Loucy (cell line): ENCODE measurements around the gene PRAC1.
A peak's percentile ranks its signal among the peaks of the same experiment; 100 is the strongest.

Experiments used
- H2AFZ ChIP-seq: fragments of 200-600 bp; sonication (generic); 2 replicates; pipeline ENCODE4 v1.6.0; 2016; ENCODE audit warnings: antibody characterized with exemption, mild to moderate bottlenecking, low read length, moderate library complexity
- H3F3A ChIP-seq: fragments of 200-600 bp; 2 replicates; pipeline ENCODE4 v1.6.0; 2016; ENCODE audit warnings: antibody characterized with exemption, low read depth, mild to moderate bottlenecking
- H3K27me3 ChIP-seq: fragments of 200-600 bp; sonication (generic); 2 replicates; pipeline ENCODE4 v1.6.1; 2014; ENCODE audit warnings: low read length, mild to moderate bottlenecking; ENCODE audit not compliant: insufficient read depth, poor library complexity, severe bottlenecking
- H3K36me3 ChIP-seq: fragments of 200-600 bp; sonication (generic); 2 replicates; pipeline ENCODE4 v1.6.1; 2016; ENCODE audit warnings: low read length; ENCODE audit not compliant: insufficient read depth
- H3K4me1 ChIP-seq: fragments of 200-600 bp; sonication (generic); 2 replicates; pipeline ENCODE4 v1.5.1; 2014; ENCODE audit warnings: low read length, mild to moderate bottlenecking; ENCODE audit not compliant: insufficient read depth, poor library complexity, severe bottlenecking
- H3K4me2 ChIP-seq: fragments of 200-600 bp; sonication (generic); 2 replicates; pipeline ENCODE4 v1.6.0; 2014; ENCODE audit warnings: antibody characterized with exemption, low read length, low read depth, mild to moderate bottlenecking; ENCODE audit not compliant: poor library complexity, severe bottlenecking
- H3K4me3 ChIP-seq: fragments of 200-600 bp; sonication (generic); 2 replicates; pipeline ENCODE4 v1.5.1; 2014; ENCODE audit warnings: low read length, mild to moderate bottlenecking, mixed read lengths; ENCODE audit not compliant: poor library complexity, severe bottlenecking
- H3K79me2 ChIP-seq: fragments of 200-600 bp; sonication (generic); 2 replicates; pipeline ENCODE4 v1.6.1; 2014; ENCODE audit warnings: low read length; ENCODE audit not compliant: insufficient read depth
- H3K9ac ChIP-seq: fragments of 200-600 bp; sonication (generic); 2 replicates; pipeline ENCODE4 v1.6.0; 2014; ENCODE audit warnings: mild to moderate bottlenecking, low read depth, low read length, moderate library complexity; ENCODE audit not compliant: poor library complexity, severe bottlenecking
- H3K9me2 ChIP-seq: fragments of 200-600 bp; sonication (generic); replicated peaks from 2 replicates; pipeline ENCODE4 v1.6.1; 2016; ENCODE audit warnings: low read depth, low read length, mixed read lengths
- H3K9me3 ChIP-seq: fragments of 200-600 bp; sonication (generic); 2 replicates; pipeline ENCODE4 v1.6.1; 2014; ENCODE audit warnings: mild to moderate bottlenecking, antibody characterized with exemption, low read length, low read depth; ENCODE audit not compliant: insufficient read depth
- H4K20me1 ChIP-seq: fragments of 200-600 bp; sonication (generic); 2 replicates; pipeline ENCODE4 v1.6.0; 2014; ENCODE audit warnings: antibody characterized with exemption, low read length, mild to moderate bottlenecking; ENCODE audit not compliant: insufficient read depth, poor library complexity, severe bottlenecking
- EZH2phosphoT487 ChIP-seq: fragments of 200-600 bp; IDR thresholded peaks from 2 replicates; pipeline ENCODE4 v1.6.1; 2018; ENCODE audit warnings: antibody characterized with exemption, mild to moderate bottlenecking, moderate library complexity, borderline replicate concordance
- TF ChIP-seq, protein P1 (sequence below): fragments of 200-600 bp; sonication (generic); conservative IDR thresholded peaks from 2 replicates; pipeline ENCODE4 v1.5.1; 2014; ENCODE audit warnings: mild to moderate bottlenecking, antibody characterized with exemption, low read length

The PRAC1 gene

DNA sequence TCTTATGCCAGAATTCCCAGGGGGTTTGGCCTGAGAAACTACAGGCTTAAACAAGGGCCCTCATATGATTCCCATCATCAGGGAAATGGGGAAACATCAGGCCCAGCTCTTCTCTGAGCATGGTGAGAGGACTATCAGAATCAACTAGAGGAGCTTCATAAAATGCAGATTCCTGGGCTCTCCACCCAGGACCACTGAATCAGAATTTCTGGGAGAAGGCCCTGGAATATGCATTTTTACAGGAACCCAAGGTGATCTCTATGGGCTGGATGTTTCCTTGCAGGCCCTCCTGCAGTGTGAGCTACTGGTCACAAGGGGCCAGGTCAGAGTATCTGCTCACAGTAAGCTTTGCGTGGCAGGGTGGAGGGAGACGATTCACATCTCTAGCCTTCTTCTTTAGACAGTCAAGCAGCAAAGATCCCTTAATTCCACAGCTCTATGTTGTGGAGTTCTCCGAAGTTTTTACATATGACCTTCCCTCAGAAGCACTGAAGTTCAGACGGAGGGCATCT is 45.0 kb upstream of the PRAC1 start:
- Histone ChIP-seq H3F3A (no peaks in the 10 kb centered on the region), H2AFZ (no peak overlapping the region), H4K20me1 (no peaks in the 10 kb centered on the region), H3K4me1 (peaks cover 14% of the 10 kb centered on the region), H3K36me3 (no peaks in the 10 kb centered on the region), H3K9ac (no peak overlapping the region), H3K4me3 (no peak overlapping the region), H3K4me2 (no peak overlapping the region), H3K9me3 (no peaks in the 10 kb centered on the region), H3K27me3 (no peaks in the 10 kb centered on the region), H3K79me2 (no peaks in the 10 kb centered on the region), H3K9me2 (no peaks in the 10 kb centered on the region)
- TF ChIP-seq EZH2phosphoT487, result no peak
- TF ChIP-seq, protein P1, sequence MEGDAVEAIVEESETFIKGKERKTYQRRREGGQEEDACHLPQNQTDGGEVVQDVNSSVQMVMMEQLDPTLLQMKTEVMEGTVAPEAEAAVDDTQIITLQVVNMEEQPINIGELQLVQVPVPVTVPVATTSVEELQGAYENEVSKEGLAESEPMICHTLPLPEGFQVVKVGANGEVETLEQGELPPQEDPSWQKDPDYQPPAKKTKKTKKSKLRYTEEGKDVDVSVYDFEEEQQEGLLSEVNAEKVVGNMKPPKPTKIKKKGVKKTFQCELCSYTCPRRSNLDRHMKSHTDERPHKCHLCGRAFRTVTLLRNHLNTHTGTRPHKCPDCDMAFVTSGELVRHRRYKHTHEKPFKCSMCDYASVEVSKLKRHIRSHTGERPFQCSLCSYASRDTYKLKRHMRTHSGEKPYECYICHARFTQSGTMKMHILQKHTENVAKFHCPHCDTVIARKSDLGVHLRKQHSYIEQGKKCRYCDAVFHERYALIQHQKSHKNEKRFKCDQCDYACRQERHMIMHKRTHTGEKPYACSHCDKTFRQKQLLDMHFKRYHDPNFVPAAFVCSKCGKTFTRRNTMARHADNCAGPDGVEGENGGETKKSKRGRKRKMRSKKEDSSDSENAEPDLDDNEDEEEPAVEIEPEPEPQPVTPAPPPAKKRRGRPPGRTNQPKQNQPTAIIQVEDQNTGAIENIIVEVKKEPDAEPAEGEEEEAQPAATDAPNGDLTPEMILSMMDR, result peak; percentile 27; the same call in 1 of the 2 replicates

- Histone ChIP-seq H3K4me1 (no peaks in the 10 kb centered on the region), H3K27me3 (no peaks in the 10 kb centered on the region), H3K9ac (no peak overlapping the region), H3K79me2 (no peaks in the 10 kb centered on the region), H3K4me3 (no peak overlapping the region), H2AFZ (no peak overlapping the region), H3K9me2 (no peaks in the 10 kb centered on the region), H4K20me1 (no peaks in the 10 kb centered on the region), H3K4me2 (no peak overlapping the region), H3K9me3 (no peaks in the 10 kb centered on the region), H3F3A (no peaks in the 10 kb centered on the region), H3K36me3 (no peaks in the 10 kb centered on the region)
- TF ChIP-seq EZH2phosphoT487, result no peak
- TF ChIP-seq, protein P1, result no peak
Observed at GRCh38 chr17:48761114-48761513, 38.8 kb upstream of the PRAC1 start.

DNA sequence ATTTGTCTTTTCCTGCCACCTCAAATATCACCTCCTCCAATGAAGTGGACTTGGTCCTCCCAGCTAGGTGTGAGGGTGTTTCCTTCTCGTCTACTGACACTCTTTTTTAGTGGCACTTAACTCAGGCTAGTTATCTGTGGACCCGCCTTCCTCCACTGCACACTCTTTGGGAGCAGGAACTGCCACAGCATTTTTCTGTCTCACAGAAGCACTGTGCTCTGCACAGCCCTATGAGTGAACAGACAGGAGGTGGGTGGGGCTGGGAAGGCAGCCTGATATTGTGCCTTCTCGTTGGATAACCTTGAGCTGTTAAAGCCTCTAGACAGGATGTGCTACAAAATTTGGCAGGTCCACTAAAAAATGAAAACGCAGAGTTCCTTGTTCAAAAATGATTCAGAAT is 38.1 kb upstream of the PRAC1 start:
- TF ChIP-seq EZH2phosphoT487, result no peak
- TF ChIP-seq, protein P1, result no peak
- Histone ChIP-seq H3K79me2 (no peaks in the 10 kb centered on the region), H3F3A (no peaks in the 10 kb centered on the region), H4K20me1 (no peaks in the 10 kb centered on the region), H3K36me3 (no peaks in the 10 kb centered on the region), H3K4me2 (no peak overlapping the region), H2AFZ (no peak overlapping the region), H3K27me3 (no peaks in the 10 kb centered on the region), H3K9ac (no peak overlapping the region), H3K4me1 (no peaks in the 10 kb centered on the region), H3K4me3 (no peak overlapping the region), H3K9me2 (no peaks in the 10 kb centered on the region), H3K9me3 (no peaks in the 10 kb centered on the region)
